Prostate gland (tissue), 2 donors: ENCODE results near the gene DCT.

ENCODE experiments used
- POLR2AphosphoS5 ChIP-seq: sonication (generic); formaldehyde crosslinking; IDR thresholded peaks from one replicate; pipeline ENCODE4 v1.6.1; 2017; ENCODE audit warnings: antibody characterized with exemption
- TF ChIP-seq, protein P1 (sequence below), 4 experiments: fragments of 200-600 bp in 2 of 4; fragments of 450-650 bp in 2 of 4; sonication (generic) in 2 of 4; IDR thresholded peaks; 1 replicate in 3 of 4; 2 replicates in 1 of 4; pipeline ENCODE4 v1.5.1; 2016 to 2019; ENCODE audit warnings: antibody characterized with exemption in 4 of 4, mild to moderate bottlenecking in 2 of 4, moderate library complexity in 2 of 4

DNA sequence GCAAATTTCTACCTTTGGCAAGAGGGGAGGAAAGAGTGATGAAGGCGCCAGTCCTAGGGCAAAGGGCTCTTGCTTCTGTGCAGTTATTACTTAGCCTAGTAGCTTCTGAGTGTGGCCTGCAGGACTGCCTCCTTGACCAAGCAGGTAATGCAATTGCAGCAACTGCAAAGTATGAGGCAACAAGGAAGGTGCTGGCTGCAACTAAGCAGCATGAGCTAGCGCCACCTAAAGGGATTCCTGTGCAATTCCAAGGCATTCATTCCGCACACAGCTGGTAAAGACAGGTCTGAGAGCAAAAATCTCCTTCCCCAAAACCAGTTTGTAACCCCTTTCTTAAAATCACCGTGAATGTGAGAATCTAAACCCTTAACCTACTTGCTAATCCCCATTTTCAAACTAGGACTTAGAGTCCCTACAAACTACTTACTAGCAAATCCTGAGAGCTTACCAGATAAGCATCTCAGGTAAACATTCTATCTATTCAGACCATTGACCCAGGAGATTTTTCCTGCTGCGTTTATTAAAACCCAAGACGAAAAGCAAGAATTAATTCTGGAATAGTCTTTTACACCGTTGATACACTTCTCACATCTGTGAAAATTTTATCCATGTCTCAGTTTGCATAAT lies 62.9 kb downstream of the DCT start:
- TF ChIP-seq, protein P1, sequence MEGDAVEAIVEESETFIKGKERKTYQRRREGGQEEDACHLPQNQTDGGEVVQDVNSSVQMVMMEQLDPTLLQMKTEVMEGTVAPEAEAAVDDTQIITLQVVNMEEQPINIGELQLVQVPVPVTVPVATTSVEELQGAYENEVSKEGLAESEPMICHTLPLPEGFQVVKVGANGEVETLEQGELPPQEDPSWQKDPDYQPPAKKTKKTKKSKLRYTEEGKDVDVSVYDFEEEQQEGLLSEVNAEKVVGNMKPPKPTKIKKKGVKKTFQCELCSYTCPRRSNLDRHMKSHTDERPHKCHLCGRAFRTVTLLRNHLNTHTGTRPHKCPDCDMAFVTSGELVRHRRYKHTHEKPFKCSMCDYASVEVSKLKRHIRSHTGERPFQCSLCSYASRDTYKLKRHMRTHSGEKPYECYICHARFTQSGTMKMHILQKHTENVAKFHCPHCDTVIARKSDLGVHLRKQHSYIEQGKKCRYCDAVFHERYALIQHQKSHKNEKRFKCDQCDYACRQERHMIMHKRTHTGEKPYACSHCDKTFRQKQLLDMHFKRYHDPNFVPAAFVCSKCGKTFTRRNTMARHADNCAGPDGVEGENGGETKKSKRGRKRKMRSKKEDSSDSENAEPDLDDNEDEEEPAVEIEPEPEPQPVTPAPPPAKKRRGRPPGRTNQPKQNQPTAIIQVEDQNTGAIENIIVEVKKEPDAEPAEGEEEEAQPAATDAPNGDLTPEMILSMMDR (IDR thresholded peaks at IDR 0.05): peak in 1 of 4 experiments; percentile 28
- no peak for TF ChIP-seq POLR2AphosphoS5
